HCT116 (cell line): ENCODE results near the gene BMAL1. TPM values are rescaled to one million over a fixed set of nuclear protein-coding genes. Genes with fewer than 3 reads are reported as not detected.

ENCODE experiments used
- ATAC-seq: fragments of 200-7000 bp; cut with Tn5 transposase; 2 replicates; pipeline ENCODE4 v1.9.1; 2020; ENCODE audit warnings: mild to moderate bottlenecking, moderate library complexity
- BruUV-seq: library from RNA; stranded (reverse); fragments of 400-500 nt; replicated peaks from 2 replicates; lab custom pipeline; 2021; lab: Mats Ljungman, UMichigan
- CTCF ChIA-PET: fragments of 300-600 bp; sonication (Branson Sonifier 250); formaldehyde crosslinking; loops from one replicate; lab custom pipeline; 2021; ENCODE audit warnings: antibody characterized with exemption; lab: Charles Lee
- POLR2A ChIA-PET: fragments of 300-600, 350-600 bp; sonication (Branson Sonifier 250); formaldehyde crosslinking; loops from one replicate; lab custom pipeline; 2021; ENCODE audit warnings: antibody characterized with exemption; lab: Charles Lee
- RAD21 ChIA-PET, 2 experiments: fragments of 300-600 bp; sonication (Branson Sonifier 250); formaldehyde crosslinking; loops; one replicate each; lab custom pipeline; 2023; ENCODE audit warnings: low total read pairs in 2 of 2; ENCODE audit not compliant: uncharacterized antibody in 2 of 2, unreplicated experiment in 2 of 2, low non-redundant PET in 1 of 2; lab: Charles Lee
- DNase-seq: peaks from one replicate; pipeline ENCODE4 v3.0.0-alpha.2; 2010; ENCODE audit warnings: low read depth, low spot score
- H2AFZ ChIP-seq: fragments of 200-600 bp; shearing (Covaris generic), sonication (generic); 2 replicates; pipeline ENCODE4 v1.6.1; 2017; ENCODE audit warnings: low read depth, mixed run types, mixed read lengths, antibody characterized with exemption, low read length; ENCODE audit not compliant: poor library complexity, severe bottlenecking
- H3K27ac ChIP-seq: 2 replicates; pipeline ENCODE4 v1.5.1; 2012; ENCODE audit warnings: low read depth, low read length
- H3K27me3 ChIP-seq: fragments of 200-600 bp; sonication (generic); 2 replicates; pipeline ENCODE4 v1.6.1; 2016; ENCODE audit warnings: mixed run types, low read length, mixed read lengths; ENCODE audit not compliant: insufficient read depth
- H3K36me3 ChIP-seq, 2 experiments: fragments of 200-500 bp in 1 of 2; fragments of 200-600 bp in 1 of 2; sonication (Bioruptor generic) in 1 of 2; sonication (generic) in 1 of 2; 2 replicates each; pipeline versions ENCODE4 v1.5.1 to v1.6.1; 2014 to 2016; ENCODE audit warnings: low read length in 2 of 2, inconsistent platforms in 1 of 2, mixed read lengths in 1 of 2, mixed run types in 1 of 2; ENCODE audit not compliant: insufficient read depth in 2 of 2, control insufficient read depth in 1 of 2
- H3K4me1 ChIP-seq, 2 experiments: fragments of 200-600 bp in 1 of 2; sonication (generic) in 1 of 2; 2 replicates each; pipeline versions ENCODE4 v1.5.1 to v1.6.1; 2012 to 2017; ENCODE audit warnings: low read length in 2 of 2, inconsistent platforms in 1 of 2, mild to moderate bottlenecking in 1 of 2, mixed read lengths in 1 of 2, mixed run types in 1 of 2, moderate library complexity in 1 of 2; ENCODE audit not compliant: insufficient read depth in 2 of 2, control insufficient read depth in 1 of 2
- H3K4me2 ChIP-seq: fragments of 200-600 bp; sonication (generic); 2 replicates; pipeline ENCODE4 v1.6.1; 2017; ENCODE audit warnings: mixed run types, low read length, mixed read lengths
- H3K4me3 ChIP-seq, 2 experiments: fragments of 200-600 bp in 1 of 2; sonication (generic) in 1 of 2; replicated peaks in 1 of 2; 2 replicates each; pipeline ENCODE4 v1.5.1; 2011 to 2016; ENCODE audit warnings: low read length in 2 of 2, control low read depth in 1 of 2, low read depth in 1 of 2, mild to moderate bottlenecking in 1 of 2, mixed read lengths in 1 of 2, mixed run types in 1 of 2
- H3K79me2 ChIP-seq: fragments of 200-600 bp; sonication (generic); 2 replicates; pipeline ENCODE4 v1.6.1; 2017; ENCODE audit warnings: mild to moderate bottlenecking, mixed run types, low read length, moderate library complexity, mixed read lengths; ENCODE audit not compliant: insufficient read depth
- H3K9ac ChIP-seq: fragments of 200-600 bp; sonication (generic); 2 replicates; pipeline ENCODE4 v1.6.1; 2016; ENCODE audit warnings: low read length, mixed read lengths
- H3K9me2 ChIP-seq: fragments of 200-600 bp; sonication (generic), shearing (Covaris generic); 2 replicates; pipeline ENCODE4 v1.6.1; 2017; ENCODE audit warnings: mixed run types, mild to moderate bottlenecking, moderate library complexity; ENCODE audit not compliant: insufficient read depth
- H3K9me3 ChIP-seq, 2 experiments: fragments of 200-500 bp in 1 of 2; fragments of 200-600 bp in 1 of 2; sonication (Bioruptor generic) in 1 of 2; sonication (generic) in 1 of 2; 2 replicates each; pipeline ENCODE4 v1.6.1; 2014 to 2017; ENCODE audit warnings: low read length in 2 of 2, mixed read lengths in 2 of 2, inconsistent platforms in 1 of 2, low read depth in 1 of 2, mild to moderate bottlenecking in 1 of 2, mixed run types in 1 of 2, moderate library complexity in 1 of 2; ENCODE audit not compliant: control insufficient read depth in 1 of 2, insufficient read depth in 1 of 2
- H4K20me1 ChIP-seq: fragments of 200-600 bp; sonication (generic), shearing (Covaris generic); 2 replicates; pipeline ENCODE4 v1.6.1; 2017; ENCODE audit warnings: mixed run types, mild to moderate bottlenecking, moderate library complexity; ENCODE audit not compliant: insufficient read depth
- CBX3 ChIP-seq: IDR thresholded peaks from 2 replicates; pipeline ENCODE4 v1.6.1; 2012; ENCODE audit warnings: low read depth
- CEBPB ChIP-seq: IDR thresholded peaks from 2 replicates; pipeline ENCODE4 v1.6.1; 2012; ENCODE audit warnings: low read depth
- EGR1 ChIP-seq: IDR thresholded peaks from 2 replicates; pipeline ENCODE4 v1.6.1; 2012; ENCODE audit warnings: low read depth
- EZH2 ChIP-seq: fragments of 200-600 bp; sonication (generic); IDR thresholded peaks from 2 replicates; pipeline ENCODE4 v1.6.1; 2017; ENCODE audit warnings: antibody characterized with exemption, mixed run types
- POLR2A ChIP-seq: IDR thresholded peaks from 2 replicates; pipeline ENCODE4 v1.7.0; 2011; ENCODE audit warnings: borderline replicate concordance; ENCODE audit not compliant: insufficient read depth, insufficient read length; ENCODE audit errors: extremely low read depth
- RAD21 ChIP-seq: IDR thresholded peaks from 2 replicates; pipeline ENCODE4 v1.6.1; 2012; ENCODE audit warnings: low read depth, mild to moderate bottlenecking
- SP1 ChIP-seq: IDR thresholded peaks from 2 replicates; pipeline ENCODE4 v1.6.1; 2012; ENCODE audit warnings: low read depth
- YY1 ChIP-seq: IDR thresholded peaks from 2 replicates; pipeline ENCODE4 v1.6.1; 2011; ENCODE audit warnings: low read length, low read depth, moderate library complexity, mild to moderate bottlenecking; ENCODE audit not compliant: insufficient replicate concordance; ENCODE audit errors: extremely low read depth
- ZBTB33 ChIP-seq: IDR thresholded peaks from 2 replicates; pipeline ENCODE4 v1.6.1; 2011; ENCODE audit warnings: mild to moderate bottlenecking, low read length, moderate library complexity; ENCODE audit not compliant: insufficient replicate concordance; ENCODE audit errors: extremely low read depth
- intact Hi-C: fragments of 100-400 bp; cut with micrococcal nuclease; formaldehyde crosslinking; loops from 2 replicates; pipeline ENCODE4 v1.10.0; 2022
- total RNA-seq: library from RNA; stranded (reverse); gene quantifications from one replicate; pipeline ENCODE4 v1.2.1, GENCODE V29; 2021; ENCODE audit not compliant: unreplicated experiment
- TF ChIP-seq, protein P1 (sequence below): IDR thresholded peaks from 2 replicates; pipeline ENCODE4 v1.6.1; 2012

Gene BMAL1
- total RNA-seq, 1 experiment from 2014 or later = 17.6 TPM

GRCh38 chr11:13304655-13305335, 27.2 kb downstream of the BMAL1 start:
- CTCF ChIA-PET = no interaction called here
- ATAC-seq (no peak), DNase-seq (no peak)
- no peak overlapping the region for H3K4me2 ChIP-seq
- no peaks in the 10 kb centered on the region for H3K36me3 ChIP-seq
- H3K9me2 ChIP-seq = no peaks in the 10 kb centered on the region
- RAD21 ChIA-PET = no interaction called here
- no peaks in the 10 kb centered on the region for H3K9me3 ChIP-seq
- H3K4me3 ChIP-seq = no peak overlapping the region
- no TSS peak for BruUV-seq
- H4K20me1 ChIP-seq = no peaks in the 10 kb centered on the region
- H3K4me1 ChIP-seq = no peaks in the 10 kb centered on the region
- intact Hi-C loops = no loop called here
- POLR2A ChIA-PET = no interaction called here
- TF ChIP-seq POLR2A = no peak
- TF ChIP-seq YY1 = no peak
- TF ChIP-seq CBX3 = no peak
- TF ChIP-seq, protein P1, sequence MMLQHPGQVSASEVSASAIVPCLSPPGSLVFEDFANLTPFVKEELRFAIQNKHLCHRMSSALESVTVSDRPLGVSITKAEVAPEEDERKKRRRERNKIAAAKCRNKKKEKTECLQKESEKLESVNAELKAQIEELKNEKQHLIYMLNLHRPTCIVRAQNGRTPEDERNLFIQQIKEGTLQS = no peak
- TF ChIP-seq ZBTB33 = no peak
- no peak for TF ChIP-seq CEBPB
- no peak for TF ChIP-seq EGR1
- no peak for TF ChIP-seq SP1
- TF ChIP-seq EZH2 = no peak
- TF ChIP-seq RAD21 = no peak
- H3K27ac ChIP-seq = no peak overlapping the region
- no peaks in the 10 kb centered on the region for H3K27me3 ChIP-seq
- H2AFZ ChIP-seq = no peak overlapping the region
- H3K79me2 ChIP-seq = no peaks in the 10 kb centered on the region
- H3K9ac ChIP-seq = no peak overlapping the region
